Muscle of leg (tissue), 16 donors: Measurements from ENCODE around the gene DNAJB13. TPM values are rescaled to one million over a fixed set of nuclear protein-coding genes. Genes with fewer than 3 reads are reported as not detected.
A peak's percentile ranks its signal among the peaks of the same experiment; 100 is the strongest.

Experiments used
- DNase-seq: peaks from one replicate; pipeline ENCODE4 v3.0.0; 2013
- H3K27ac ChIP-seq: one replicate; pipeline ENCODE4 v1.5.1; 2013; ENCODE audit warnings: mild to moderate bottlenecking, low read length, control low read depth
- H3K27me3 ChIP-seq: one replicate; pipeline ENCODE4 v1.6.1; 2013; ENCODE audit warnings: low read length; ENCODE audit not compliant: control insufficient read depth, insufficient read depth
- H3K36me3 ChIP-seq: one replicate; pipeline ENCODE4 v1.6.1; 2013; ENCODE audit warnings: low read length; ENCODE audit not compliant: control insufficient read depth, insufficient read depth
- H3K4me1 ChIP-seq: one replicate; pipeline ENCODE4 v1.6.1; 2013; ENCODE audit warnings: low read length; ENCODE audit not compliant: control insufficient read depth, insufficient read depth
- H3K4me3 ChIP-seq: one replicate; pipeline ENCODE4 v1.5.1; 2013; ENCODE audit warnings: low read length, control low read depth
- H3K9me3 ChIP-seq: replicated peaks from 2 replicates; pipeline ENCODE4 v1.6.1; 2013; ENCODE audit warnings: low read depth, low read length; ENCODE audit not compliant: control insufficient read depth
- WGBS: methylation state at CpG from one replicate; pipeline ENCODE4 v1.1.5; 2013; ENCODE audit warnings: missing lambda C conversion rate; ENCODE audit not compliant: insufficient coverage; 5-methylcytosine and 5-hydroxymethylcytosine counted together
- long read RNA-seq, 11 donors: transcript quantifications; one replicate each; lab custom pipeline, GENCODE V29; 2026
- polyA plus RNA-seq, 8 donors: library from polyadenylated mRNA; unstranded; fragments of 120-200 nt; gene quantifications; one replicate each; pipeline versions ENCODE4 v1.2.1 to v1.2.3, GENCODE V29; 2013; ENCODE audit warnings: inconsistent platforms in 1 of 8, low replicate concordance in 1 of 8; ENCODE audit not compliant: insufficient read length in 8 of 8, insufficient read depth in 1 of 8
- total RNA-seq: library from RNA; stranded (reverse); fragments of 120-200 nt; gene quantifications from one replicate; pipeline ENCODE4 v1.2.4, GENCODE V29; 2013

DNAJB13 gene, protein sequence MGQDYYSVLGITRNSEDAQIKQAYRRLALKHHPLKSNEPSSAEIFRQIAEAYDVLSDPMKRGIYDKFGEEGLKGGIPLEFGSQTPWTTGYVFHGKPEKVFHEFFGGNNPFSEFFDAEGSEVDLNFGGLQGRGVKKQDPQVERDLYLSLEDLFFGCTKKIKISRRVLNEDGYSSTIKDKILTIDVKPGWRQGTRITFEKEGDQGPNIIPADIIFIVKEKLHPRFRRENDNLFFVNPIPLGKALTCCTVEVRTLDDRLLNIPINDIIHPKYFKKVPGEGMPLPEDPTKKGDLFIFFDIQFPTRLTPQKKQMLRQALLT
- total RNA-seq (0.18 TPM), polyA plus RNA-seq (under 1 TPM; 0.18 to 0.80 (median 0.42) TPM)
- long read RNA-seq, donor 1: 0 reads
- long read RNA-seq, donor 2: 0 reads
- long read RNA-seq, donor 3: 0 reads
- long read RNA-seq, donor 4: 0 reads
- long read RNA-seq, donor 5, partial matches to known transcripts: 86 of 207 reads
- long read RNA-seq, donor 5, other reads (novel, unspliced or antisense): 121 of 207 reads
- long read RNA-seq, donor 6: 0 reads
- long read RNA-seq, donor 7: 0 reads
- long read RNA-seq, donor 8: 0 reads
- long read RNA-seq, donor 9: 0 reads
- long read RNA-seq, donor 10: 0 reads
- long read RNA-seq, donor 11: 0 reads

DNA sequence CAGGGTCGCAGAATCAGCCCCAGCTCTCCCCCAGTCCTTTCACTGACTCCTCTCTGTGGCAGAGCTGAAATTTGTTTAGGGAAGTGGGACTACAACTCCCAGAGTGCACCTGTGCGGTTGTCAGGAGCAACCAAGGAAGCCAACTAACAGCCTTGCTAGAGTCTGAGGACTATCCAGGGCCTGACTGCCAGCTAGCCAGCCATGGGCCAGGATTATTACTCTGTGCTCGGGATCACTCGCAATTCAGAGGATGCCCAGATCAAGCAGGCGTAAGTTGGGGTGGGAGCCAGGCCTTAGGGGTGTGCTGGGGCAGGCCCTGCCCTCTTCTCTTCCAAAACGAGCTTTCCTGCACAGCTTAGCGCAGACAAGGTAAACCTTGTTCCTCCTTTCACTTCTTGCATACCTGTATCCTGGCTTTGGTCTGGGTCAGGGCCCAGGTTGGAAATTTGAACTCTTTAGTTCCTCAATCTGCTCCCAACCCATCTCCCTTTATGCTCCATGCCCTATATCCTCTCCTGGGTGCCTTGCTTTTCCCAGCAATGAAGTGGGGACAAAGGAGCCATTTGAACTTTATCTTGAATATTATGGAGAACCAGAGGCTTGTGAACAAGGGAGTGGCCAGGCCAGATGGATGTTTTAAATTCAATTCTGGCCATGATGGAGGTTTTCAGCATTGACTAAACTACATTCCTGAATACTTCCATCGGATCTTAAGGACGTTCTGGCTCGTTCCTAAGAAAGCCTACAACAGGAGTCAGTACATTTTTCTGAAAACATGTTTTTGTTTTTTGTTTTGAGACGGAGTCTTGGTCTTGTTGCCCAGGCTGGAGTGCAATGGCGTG lies at the start of gene DNAJB13:
Gene DNAJB13 (plus strand): TSS at position 158 of the 842 bp plus-strand sequence. CDS start 44 bp downstream, at position 202.
- Histone ChIP-seq H3K36me3 (no peaks in the 10 kb centered on the region), H3K9me3 (peaks cover 2% of the 10 kb centered on the region), H3K27ac (no peak within 1 kb of the TSS), H3K27me3 (no peaks in the 10 kb centered on the region), H3K4me1 (no peaks in the 10 kb centered on the region), H3K4me3 (no peak within 1 kb of the TSS)
- 60% methylated on average over 8 of the region's 12 CpGs for WGBS
- no peak for DNase-seq

DNA sequence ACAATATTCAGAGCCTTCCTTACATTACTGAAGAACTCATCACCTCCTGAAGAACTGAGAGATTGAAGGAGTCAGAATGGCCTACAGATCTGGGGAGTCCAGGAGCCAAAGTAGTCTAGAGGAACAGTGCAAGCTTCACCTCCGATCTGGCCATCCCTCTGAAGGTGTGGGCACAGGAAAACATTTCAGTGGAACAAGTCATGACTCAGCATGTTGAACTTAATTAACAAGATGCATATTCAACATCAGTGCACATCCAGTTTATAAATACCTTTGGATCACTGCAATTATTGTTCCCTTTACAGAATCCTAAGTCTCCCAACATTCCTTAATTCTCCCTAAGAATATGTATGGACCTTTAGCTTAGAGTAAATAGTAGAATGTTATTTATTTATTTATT lies 48.5 kb upstream of the DNAJB13 start:
- H3K9me3 ChIP-seq: no peaks in the 10 kb centered on the region
- no peaks in the 10 kb centered on the region for H3K4me1 ChIP-seq
- no CpG with 5 or more reads among the region's 1 CpG for WGBS
- no peaks in the 10 kb centered on the region for H3K27me3 ChIP-seq
- DNase-seq: no peak
- H3K36me3 ChIP-seq: peaks cover 30% of the 10 kb centered on the region
- H3K27ac ChIP-seq: no peak overlapping the region
- H3K4me3 ChIP-seq: no peak overlapping the region

DNA sequence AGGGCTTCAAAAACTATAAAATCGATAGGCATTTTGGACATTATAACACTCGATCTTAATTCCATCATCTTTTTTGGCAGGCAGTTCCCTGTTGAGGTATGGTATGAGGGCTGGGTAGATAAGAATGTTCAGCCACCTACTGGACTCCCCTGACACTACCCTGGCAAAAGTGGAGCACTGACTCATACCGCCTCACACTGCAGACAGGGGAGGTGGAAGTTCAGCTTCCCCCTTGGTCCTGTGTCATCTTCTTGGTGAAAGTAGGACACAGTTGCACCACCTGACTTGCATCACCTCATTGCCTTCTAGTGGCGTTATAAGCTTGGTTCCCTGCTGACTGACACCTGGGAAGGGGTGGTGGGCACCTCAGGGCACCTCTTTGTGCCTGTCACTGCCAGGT lies 43.6 kb upstream of the DNAJB13 start:
- no peak for DNase-seq
- H3K36me3 ChIP-seq: peaks cover 35% of the 10 kb centered on the region
- no peaks in the 10 kb centered on the region for H3K27me3 ChIP-seq
- WGBS: 100% methylated on average over 1 of the region's 4 CpGs
- no peaks in the 10 kb centered on the region for H3K9me3 ChIP-seq
- H3K4me1 ChIP-seq: no peaks in the 10 kb centered on the region
- no peak overlapping the region for H3K4me3 ChIP-seq
- H3K27ac ChIP-seq: no peak overlapping the region

- Histone ChIP-seq H3K27ac (no peak overlapping the region), H3K9me3 (no peaks in the 10 kb centered on the region), H3K4me3 (no peak overlapping the region), H3K4me1 (no peaks in the 10 kb centered on the region), H3K36me3 (peaks cover 53% of the 10 kb centered on the region), H3K27me3 (no peaks in the 10 kb centered on the region)
- DNase-seq: no peak
- 93% methylated on average over 2 of the region's 2 CpGs for WGBS
Observed at GRCh38 chr11:73912026-73912425, 38.8 kb upstream of the DNAJB13 start.

DNA sequence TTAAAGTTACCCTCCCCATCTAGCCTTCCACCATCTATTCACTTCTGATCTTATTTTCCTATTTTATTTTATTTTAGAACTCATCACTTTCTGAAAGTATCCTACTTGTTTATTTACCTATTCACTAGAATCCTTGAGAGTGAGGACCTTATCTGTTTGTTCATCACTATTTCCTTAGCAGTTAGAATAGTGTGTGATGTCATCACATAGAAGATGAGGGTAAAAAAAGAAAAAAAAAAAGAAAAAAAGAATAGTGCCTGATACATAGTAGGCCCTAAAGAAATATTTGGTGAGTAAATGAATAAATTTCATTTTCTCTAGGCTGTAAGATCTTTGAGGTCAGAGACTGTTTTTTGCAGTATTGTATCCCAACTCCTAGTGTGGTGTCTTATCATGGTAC lies 37.4 kb upstream of the DNAJB13 start:
- no peak for DNase-seq
- H3K36me3 ChIP-seq: peaks cover 56% of the 10 kb centered on the region
- no peaks in the 10 kb centered on the region for H3K9me3 ChIP-seq
- H3K27me3 ChIP-seq: no peaks in the 10 kb centered on the region
- H3K4me3 ChIP-seq: no peak overlapping the region
- H3K27ac ChIP-seq: no peak overlapping the region
- no peaks in the 10 kb centered on the region for H3K4me1 ChIP-seq

DNA sequence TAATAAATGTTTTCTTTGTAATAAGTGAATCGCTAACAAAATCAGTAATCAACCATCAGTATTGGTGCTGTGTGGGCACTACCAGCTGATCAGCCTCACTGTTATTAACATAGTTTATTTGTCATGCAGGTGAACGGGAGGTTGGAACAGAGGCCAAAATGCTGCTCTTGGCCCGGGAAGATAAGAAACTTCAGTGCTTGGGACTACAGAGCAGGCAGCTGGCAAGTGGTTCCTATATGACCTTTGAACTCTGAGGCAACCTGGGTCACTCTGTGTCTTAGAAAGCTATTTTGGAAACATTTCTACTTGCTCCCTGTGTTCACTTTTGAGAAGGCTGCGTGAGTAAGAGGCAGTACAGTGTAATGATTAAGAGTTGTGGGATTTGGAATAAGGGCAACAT lies 36.5 kb upstream of the DNAJB13 start:
- H3K27me3 ChIP-seq: no peaks in the 10 kb centered on the region
- no peak for DNase-seq
- 71% methylated on average over 2 of the region's 4 CpGs for WGBS
- H3K27ac ChIP-seq: no peak overlapping the region
- no peak overlapping the region for H3K4me3 ChIP-seq
- H3K9me3 ChIP-seq: no peaks in the 10 kb centered on the region
- peaks cover 61% of the 10 kb centered on the region for H3K36me3 ChIP-seq
- H3K4me1 ChIP-seq: no peaks in the 10 kb centered on the region

GRCh38 chr11:73916435-73916834 lies 34.4 kb upstream of the DNAJB13 start:
- peaks cover 57% of the 10 kb centered on the region for H3K36me3 ChIP-seq
- peak; percentile 33 for DNase-seq
- H3K4me3 ChIP-seq: no peak overlapping the region
- H3K4me1 ChIP-seq: no peaks in the 10 kb centered on the region
- no peaks in the 10 kb centered on the region for H3K27me3 ChIP-seq
- WGBS: no CpG with 5 or more reads among the region's 1 CpG
- no peak overlapping the region for H3K27ac ChIP-seq
- no peaks in the 10 kb centered on the region for H3K9me3 ChIP-seq

- 100% methylated on average over 3 of the region's 4 CpGs for WGBS
- Histone ChIP-seq H3K27ac (no peak overlapping the region), H3K4me3 (no peak overlapping the region), H3K9me3 (no peaks in the 10 kb centered on the region), H3K4me1 (no peaks in the 10 kb centered on the region), H3K27me3 (no peaks in the 10 kb centered on the region), H3K36me3 (peaks cover 35% of the 10 kb centered on the region)
- no peak for DNase-seq
Observed at GRCh38 chr11:73921180-73921579, 29.6 kb upstream of the DNAJB13 start.

DNA sequence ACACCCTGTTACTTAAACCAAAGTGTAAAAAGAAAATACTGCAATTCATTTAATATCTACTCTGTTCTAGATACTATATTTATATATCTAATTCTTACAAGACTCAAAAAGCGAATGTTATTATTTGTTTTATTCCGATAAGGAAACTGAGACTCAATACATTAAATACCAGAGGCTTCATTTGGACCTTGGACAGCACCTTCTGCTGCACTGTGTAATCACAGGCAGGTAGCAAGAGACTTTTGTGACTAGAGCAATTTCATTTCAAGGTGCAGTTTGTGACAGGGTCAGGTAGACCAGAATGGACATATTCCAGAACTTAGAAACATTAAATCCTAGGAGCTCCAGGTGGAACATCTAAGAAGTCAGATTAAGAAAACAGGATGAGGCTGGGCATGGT lies 21.4 kb upstream of the DNAJB13 start:
- H3K4me1 ChIP-seq: peaks cover 2% of the 10 kb centered on the region
- H3K27ac ChIP-seq: no peak overlapping the region
- H3K36me3 ChIP-seq: peaks cover 56% of the 10 kb centered on the region
- DNase-seq: no peak
- H3K27me3 ChIP-seq: no peaks in the 10 kb centered on the region
- no peaks in the 10 kb centered on the region for H3K9me3 ChIP-seq
- WGBS: no CpG with 5 or more reads among the region's 2 CpGs
- no peak overlapping the region for H3K4me3 ChIP-seq
